ENCODE measurements around the gene NHERF1.

DNA sequence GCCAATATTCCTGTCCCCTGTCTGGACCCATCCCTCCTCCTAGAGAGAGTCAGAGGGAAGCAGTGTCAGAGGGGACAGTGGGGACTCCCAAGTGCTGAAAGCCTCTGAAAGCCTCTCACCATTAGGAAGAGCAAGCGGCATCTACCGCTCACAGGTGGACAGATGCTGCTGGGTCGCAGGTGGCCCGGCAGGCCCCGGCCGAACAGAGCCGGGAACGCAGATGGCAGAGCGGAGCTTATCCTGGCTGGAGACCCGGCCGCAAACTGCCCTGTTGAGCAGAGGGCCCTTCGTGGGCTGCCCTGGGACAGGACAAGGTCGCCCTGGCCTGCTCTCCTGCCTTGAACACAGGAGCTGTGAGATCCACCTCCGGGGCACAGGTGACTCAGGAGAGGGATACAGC is 50.7 kb downstream of the NHERF1 start:
- TF ChIP-seq, protein P1, sequence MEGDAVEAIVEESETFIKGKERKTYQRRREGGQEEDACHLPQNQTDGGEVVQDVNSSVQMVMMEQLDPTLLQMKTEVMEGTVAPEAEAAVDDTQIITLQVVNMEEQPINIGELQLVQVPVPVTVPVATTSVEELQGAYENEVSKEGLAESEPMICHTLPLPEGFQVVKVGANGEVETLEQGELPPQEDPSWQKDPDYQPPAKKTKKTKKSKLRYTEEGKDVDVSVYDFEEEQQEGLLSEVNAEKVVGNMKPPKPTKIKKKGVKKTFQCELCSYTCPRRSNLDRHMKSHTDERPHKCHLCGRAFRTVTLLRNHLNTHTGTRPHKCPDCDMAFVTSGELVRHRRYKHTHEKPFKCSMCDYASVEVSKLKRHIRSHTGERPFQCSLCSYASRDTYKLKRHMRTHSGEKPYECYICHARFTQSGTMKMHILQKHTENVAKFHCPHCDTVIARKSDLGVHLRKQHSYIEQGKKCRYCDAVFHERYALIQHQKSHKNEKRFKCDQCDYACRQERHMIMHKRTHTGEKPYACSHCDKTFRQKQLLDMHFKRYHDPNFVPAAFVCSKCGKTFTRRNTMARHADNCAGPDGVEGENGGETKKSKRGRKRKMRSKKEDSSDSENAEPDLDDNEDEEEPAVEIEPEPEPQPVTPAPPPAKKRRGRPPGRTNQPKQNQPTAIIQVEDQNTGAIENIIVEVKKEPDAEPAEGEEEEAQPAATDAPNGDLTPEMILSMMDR (IDR thresholded peaks at IDR 0.05): no peak
- no peak for TF ChIP-seq POLR2A (IDR thresholded peaks at IDR 0.05)
